SK-N-SH (cell line): ENCODE measurements around the gene SVBP. TPM values are rescaled to one million over a fixed set of nuclear protein-coding genes. Genes with fewer than 3 reads are reported as not detected.

ENCODE experiments used
- CTCF ChIA-PET: fragments of 300-600, 350-600 bp; formaldehyde crosslinking; extraction: SDS; loops from one replicate; lab custom pipeline; 2021; lab: Yijun Ruan, JAX
- POLR2A ChIA-PET: fragments of 350-600 bp; sonication (Branson Sonifier 250); formaldehyde crosslinking; extraction: SDS; loops from one replicate; lab custom pipeline; 2020; ENCODE audit warnings: antibody characterized with exemption, inconsistent platforms; lab: Yijun Ruan, JAX
- DNase-seq: peaks from one replicate; pipeline ENCODE4 v3.0.0; 2012
- H2AFZ ChIP-seq: fragments of 200-600 bp; sonication (generic); 2 replicates; pipeline ENCODE4 v1.8.1; 2016; ENCODE audit warnings: antibody characterized with exemption, mild to moderate bottlenecking, low read depth
- H3F3A ChIP-seq: fragments of 200-600 bp; sonication (generic); replicated peaks from 2 replicates; pipeline ENCODE3; 2016; ENCODE audit warnings: antibody characterized with exemption, mild to moderate bottlenecking; ENCODE audit not compliant: insufficient read depth
- H3K27ac ChIP-seq, 2 experiments: fragments of 200-500 bp in 1 of 2; fragments of 200-600 bp in 1 of 2; sonication (Bioruptor generic) in 1 of 2; sonication (generic), shearing (Covaris generic) in 1 of 2; 2 replicates each; pipeline versions ENCODE4 v1.5.1 to v1.6.1; 2014 to 2016; ENCODE audit warnings: low read depth in 2 of 2, inconsistent platforms in 1 of 2, low read length in 1 of 2, mild to moderate bottlenecking in 1 of 2, mixed read lengths in 1 of 2
- H3K27me3 ChIP-seq: fragments of 200-600 bp; sonication (generic), shearing (Covaris generic); 2 replicates; pipeline ENCODE4 v1.6.1; 2016; ENCODE audit warnings: mixed run types; ENCODE audit not compliant: insufficient read depth
- H3K36me3 ChIP-seq, 2 experiments: fragments of 200-500 bp in 1 of 2; fragments of 200-600 bp in 1 of 2; sonication (Bioruptor generic) in 1 of 2; sonication (generic) in 1 of 2; replicated peaks in 1 of 2; 2 replicates each; pipeline versions ENCODE3 to v1.5.1; 2014 to 2016; ENCODE audit warnings: low read length in 1 of 2, mild to moderate bottlenecking in 1 of 2; ENCODE audit not compliant: insufficient read depth in 2 of 2, control insufficient read depth in 1 of 2
- H3K4me1 ChIP-seq, 2 experiments: fragments of 200-500 bp in 1 of 2; fragments of 200-600 bp in 1 of 2; sonication (Bioruptor generic) in 1 of 2; sonication (generic), shearing (Covaris generic) in 1 of 2; 2 replicates each; pipeline versions ENCODE4 v1.5.1 to v1.6.1; 2014 to 2016; ENCODE audit warnings: low read depth in 1 of 2, low read length in 1 of 2, mixed run types in 1 of 2; ENCODE audit not compliant: insufficient read depth in 2 of 2, control insufficient read depth in 1 of 2
- H3K4me2 ChIP-seq: fragments of 200-600 bp; sonication (generic), shearing (Covaris generic); 2 replicates; pipeline ENCODE4 v1.6.1; 2017; ENCODE audit warnings: mixed run types
- H3K4me3 ChIP-seq, 2 experiments: fragments of 200-500 bp in 1 of 2; fragments of 200-600 bp in 1 of 2; sonication (Bioruptor generic) in 1 of 2; sonication (generic), shearing (Covaris generic) in 1 of 2; 2 replicates each; pipeline versions ENCODE4 v1.5.1 to v1.8.1; 2014 to 2016; ENCODE audit warnings: low read depth in 2 of 2, inconsistent platforms in 1 of 2, low read length in 1 of 2, mild to moderate bottlenecking in 1 of 2, mixed read lengths in 1 of 2, moderate library complexity in 1 of 2
- H3K79me2 ChIP-seq: fragments of 200-600 bp; sonication (generic); 2 replicates; pipeline ENCODE4 v1.8.1; 2017; ENCODE audit warnings: mild to moderate bottlenecking; ENCODE audit not compliant: insufficient read depth
- H3K9ac ChIP-seq: fragments of 200-600 bp; sonication (generic); 2 replicates; pipeline ENCODE4 v1.6.1; 2017; ENCODE audit warnings: mixed run types
- H3K9me2 ChIP-seq: fragments of 200-600 bp; sonication (generic); 2 replicates; pipeline ENCODE4 v1.6.1; 2017; ENCODE audit warnings: mixed run types
- H3K9me3 ChIP-seq: fragments of 200-600 bp; sonication (generic); 2 replicates; pipeline ENCODE4 v1.6.1; 2017; ENCODE audit warnings: mixed run types, mild to moderate bottlenecking, moderate library complexity
- H4K20me1 ChIP-seq: fragments of 200-600 bp; sonication (generic); 2 replicates; pipeline ENCODE4 v1.6.1; 2017; ENCODE audit warnings: mild to moderate bottlenecking, mixed run types; ENCODE audit not compliant: insufficient read depth
- EZH2phosphoT487 ChIP-seq: fragments of 200-600 bp; sonication (generic); IDR thresholded peaks from 2 replicates; pipeline ENCODE4 v1.6.1; 2017; ENCODE audit warnings: low read depth, mixed run types, mild to moderate bottlenecking, antibody characterized with exemption, moderate library complexity, borderline replicate concordance
- GATA2 ChIP-seq: sonication (generic); formaldehyde crosslinking; IDR thresholded peaks from 2 replicates; pipeline ENCODE4 v1.5.0; 2020; ENCODE audit warnings: mild to moderate bottlenecking, missing genetic modification reagents
- MXI1 ChIP-seq: IDR thresholded peaks from 2 replicates; pipeline ENCODE4 v1.6.1; 2012; ENCODE audit warnings: mild to moderate bottlenecking, low read depth, low read length, improper control_type of control experiment
- NFIC ChIP-seq: IDR thresholded peaks from 2 replicates; pipeline ENCODE4 v1.4.0; 2012; ENCODE audit warnings: borderline replicate concordance
- NRF1 ChIP-seq: IDR thresholded peaks from 2 replicates; pipeline ENCODE4 v1.6.1; 2012; ENCODE audit warnings: low read depth, mild to moderate bottlenecking, low read length
- RAD21 ChIP-seq: IDR thresholded peaks from 2 replicates; pipeline ENCODE4 v1.6.1; 2012; ENCODE audit warnings: mild to moderate bottlenecking, low read length
- RXRA ChIP-seq: IDR thresholded peaks from 2 replicates; pipeline ENCODE4 v1.4.0; 2012; ENCODE audit warnings: low read depth, mild to moderate bottlenecking, borderline replicate concordance
- SMC3 ChIP-seq: IDR thresholded peaks from 2 replicates; pipeline ENCODE4 v1.6.1; 2012; ENCODE audit warnings: low read depth, low read length, improper control_type of control experiment
- TCF12 ChIP-seq: IDR thresholded peaks from 2 replicates; pipeline ENCODE4 v1.4.0; 2012
- WGBS: methylation state at CpG from one replicate; pipeline ENCODE4 v1.1.6; 2017; ENCODE audit warnings: low lambda C conversion rate; 5-methylcytosine and 5-hydroxymethylcytosine counted together
- polyA plus RNA-seq, 3 experiments: library from polyadenylated mRNA; depleted of rRNA; stranded (reverse); fragments of >200 nt; gene quantifications; 2 replicates each; pipeline ENCODE4 v1.2.3, GENCODE V29; 2012
- TF ChIP-seq, protein P1 (sequence below): fragments of 150-350 bp; IDR thresholded peaks from 2 replicates; pipeline ENCODE4 v1.6.1; 2016; ENCODE audit warnings: mild to moderate bottlenecking, low read depth, low read length
- TF ChIP-seq, protein P2 (sequence below): IDR thresholded peaks from 2 replicates; pipeline ENCODE4 v1.4.0; 2012; ENCODE audit warnings: low read depth
- TF ChIP-seq, protein P3 (sequence below): fragments of 150-350 bp; IDR thresholded peaks from 2 replicates; pipeline ENCODE4 v1.6.1; 2017; ENCODE audit warnings: antibody characterized with exemption, low read length, low read depth, borderline replicate concordance

Gene SVBP
- polyA plus RNA-seq, 1 of the 3 experiments (the other 2 are of a cell fraction): 18.6 TPM

DNA sequence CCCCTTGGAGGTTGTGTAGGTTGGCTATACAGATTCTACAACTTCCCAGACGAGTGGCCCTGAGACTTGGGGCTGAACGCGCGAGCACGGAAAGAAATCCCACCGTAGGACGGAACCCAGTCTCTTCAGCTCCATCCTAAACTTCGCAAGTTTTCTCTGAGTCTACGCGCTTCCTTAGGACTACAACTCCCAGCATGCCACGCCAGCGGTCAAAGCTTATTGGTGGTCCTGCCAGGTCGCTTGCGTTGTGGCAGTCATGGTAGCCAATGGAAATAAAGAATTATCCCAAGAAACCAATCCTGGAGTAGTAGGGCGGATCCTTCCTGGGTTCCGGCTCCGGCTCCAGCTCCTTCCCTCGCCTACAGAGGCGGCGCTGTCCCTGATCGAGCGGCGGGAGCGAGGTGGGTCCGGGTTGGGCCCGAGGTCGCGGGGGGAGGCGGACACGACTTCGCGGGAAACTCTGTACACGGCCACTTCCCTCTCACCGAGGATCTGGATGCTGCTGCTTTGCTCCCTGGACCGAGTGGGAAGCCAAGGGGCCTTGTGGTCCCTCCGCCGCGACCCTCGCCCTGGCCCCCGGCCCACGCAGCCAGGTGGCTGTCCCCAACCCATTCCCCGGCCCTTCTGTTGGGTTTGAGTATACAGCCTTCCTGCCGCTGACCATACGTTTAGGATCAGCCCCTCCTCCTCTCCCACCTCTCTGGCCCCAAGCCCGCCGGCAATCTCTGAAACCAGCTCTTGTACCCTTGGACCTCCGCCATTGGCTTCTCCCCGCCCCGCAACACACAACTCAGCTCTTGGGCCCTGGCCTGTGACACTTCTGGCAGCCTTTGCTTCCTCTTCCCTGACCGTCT lies 29.3 kb upstream of the SVBP start, which contains the start of gene ZNF691 (continued):
- TF ChIP-seq RXRA: no peak
- TF ChIP-seq, protein P1, sequence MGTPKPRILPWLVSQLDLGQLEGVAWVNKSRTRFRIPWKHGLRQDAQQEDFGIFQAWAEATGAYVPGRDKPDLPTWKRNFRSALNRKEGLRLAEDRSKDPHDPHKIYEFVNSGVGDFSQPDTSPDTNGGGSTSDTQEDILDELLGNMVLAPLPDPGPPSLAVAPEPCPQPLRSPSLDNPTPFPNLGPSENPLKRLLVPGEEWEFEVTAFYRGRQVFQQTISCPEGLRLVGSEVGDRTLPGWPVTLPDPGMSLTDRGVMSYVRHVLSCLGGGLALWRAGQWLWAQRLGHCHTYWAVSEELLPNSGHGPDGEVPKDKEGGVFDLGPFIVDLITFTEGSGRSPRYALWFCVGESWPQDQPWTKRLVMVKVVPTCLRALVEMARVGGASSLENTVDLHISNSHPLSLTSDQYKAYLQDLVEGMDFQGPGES: peak; percentile 96
- no peak for TF ChIP-seq GATA2 (CRISPR knock-in tag)
- TF ChIP-seq TCF12: no peak
- no peak for TF ChIP-seq RAD21
- TF ChIP-seq EZH2phosphoT487: no peak
- TF ChIP-seq, protein P2, sequence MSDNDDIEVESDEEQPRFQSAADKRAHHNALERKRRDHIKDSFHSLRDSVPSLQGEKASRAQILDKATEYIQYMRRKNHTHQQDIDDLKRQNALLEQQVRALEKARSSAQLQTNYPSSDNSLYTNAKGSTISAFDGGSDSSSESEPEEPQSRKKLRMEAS: peak; percentile 66
- TF ChIP-seq NRF1: no peak
- no peak for TF ChIP-seq SMC3
- TF ChIP-seq, protein P3, sequence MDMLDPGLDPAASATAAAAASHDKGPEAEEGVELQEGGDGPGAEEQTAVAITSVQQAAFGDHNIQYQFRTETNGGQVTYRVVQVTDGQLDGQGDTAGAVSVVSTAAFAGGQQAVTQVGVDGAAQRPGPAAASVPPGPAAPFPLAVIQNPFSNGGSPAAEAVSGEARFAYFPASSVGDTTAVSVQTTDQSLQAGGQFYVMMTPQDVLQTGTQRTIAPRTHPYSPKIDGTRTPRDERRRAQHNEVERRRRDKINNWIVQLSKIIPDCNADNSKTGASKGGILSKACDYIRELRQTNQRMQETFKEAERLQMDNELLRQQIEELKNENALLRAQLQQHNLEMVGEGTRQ: no peak
- TF ChIP-seq, all 33 proteins: peak for 13

DNA sequence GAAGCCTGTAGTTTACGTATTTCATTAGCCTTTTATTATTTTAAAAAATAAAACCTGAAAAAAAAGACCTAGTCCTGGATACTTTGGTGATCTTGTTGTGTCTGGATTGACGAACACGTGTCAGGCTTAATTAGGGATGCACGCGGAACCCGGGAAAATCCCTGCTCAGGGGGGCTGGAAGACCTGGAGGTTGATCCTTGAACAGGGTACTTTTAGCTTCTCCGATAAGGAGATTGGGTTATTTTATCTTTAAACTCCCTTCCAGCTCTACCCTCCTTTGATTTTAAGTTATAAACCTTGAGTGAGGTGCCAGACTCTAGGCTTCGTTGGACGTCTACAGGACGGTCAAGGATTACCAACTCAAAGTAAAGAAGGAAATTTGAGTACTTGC lies 28.7 kb upstream of the SVBP start:
- TF ChIP-seq, protein P2: peak; percentile 54; the same call in 1 of the 2 replicates
- TF ChIP-seq NFIC (no peak), MXI1 (peak; percentile 63; the same call in 1 of the 2 replicates)
- Histone ChIP-seq H3K4me1 (peaks cover 0 to 11% of the 10 kb centered on the region in 2 experiments; a peak in 2 of 4 replicates), H2AFZ (peak overlapping the region; percentile 95), H3K9ac (peak overlapping the region; percentile 49; the same call in 1 of the 2 replicates), H3K79me2 (peaks cover 26% of the 10 kb centered on the region; the same call in 1 of the 2 replicates), H4K20me1 (no peaks in the 10 kb centered on the region), H3K4me2 (peak overlapping the region; percentile 77), H3K4me3 (peak overlapping the region; percentile 64 to 73), H3K36me3 (peaks cover 12 to 24% of the 10 kb centered on the region in 2 experiments), H3K9me2 (no peaks in the 10 kb centered on the region), H3F3A (no peaks in the 10 kb centered on the region), H3K27me3 (no peaks in the 10 kb centered on the region), H3K27ac (peak overlapping the region in 1 of 2 experiments; percentile 51; a peak in 2 of 4 replicates), H3K9me3 (no peaks in the 10 kb centered on the region)
- WGBS: 26% methylated on average over 10 of the region's 10 CpGs
- CTCF ChIA-PET: interaction anchor here (0.6 to 3.3 kb wide), 17 partner anchors 10 to 227 kb away, joined by 3 to 16 read pairs (median 4); no protein-coding TSS in a partner anchor
- POLR2A ChIA-PET: interaction anchor here (0.6 to 3.3 kb wide), 9 partner anchors 10 to 164 kb away, joined by 3 to 26 read pairs (median 4); partner anchors contain the start of genes ERMAP, SVBP and YBX1
- peak; percentile 36 for DNase-seq
